CD4-positive, alpha-beta memory T cell (primary cell): ENCODE results near the gene AWAT2. TPM values are rescaled to one million over a fixed set of nuclear protein-coding genes. Genes with fewer than 3 reads are reported as not detected.

ENCODE experiments used
- microRNA-seq: library from miRNA; unstranded; fragments of <30 nt; microRNA quantifications from one replicate; pipeline ENCODE4 v1.2.0, GENCODE V29; 2021; ENCODE audit warnings: borderline replicate concordance, borderline number of aligned reads, borderline microRNAs expressed, mixed read lengths
- polyA plus RNA-seq, 2 donors: library from polyadenylated mRNA; unstranded; fragments of 300-500 nt; fragmentation: Illumina TruSeq; gene quantifications; one replicate each; pipeline ENCODE4 v1.2.3, GENCODE V29; 2021
- total RNA-seq, 2 experiments: library from RNA; stranded (reverse); gene quantifications; one replicate each; pipeline ENCODE4 v1.2.3, GENCODE V29; 2021

Gene AWAT2
- total and polyA plus RNA-seq, 4 experiments from 2014 or later = not detected

Small RNAs within 50 kb of the gene (microRNA-seq; reads per million reads assigned to microRNA genes)
- gene MIR676 = 10.5 reads per million, percentile 40 among the genes with 10 or more reads in this experiment

Other genes starting within 250 kb of the AWAT2 start
- not detected for gene OTUD6A, start 12.5 kb upstream of the AWAT2 start, total RNA-seq
- not detected for gene OTUD6A, start 12.5 kb upstream of the AWAT2 start, polyA plus RNA-seq
- gene IGBP1, start 83.5 kb upstream of the AWAT2 start, total RNA-seq = 10 to 100 TPM; 60.8 to 66.2 TPM
- 10 to 100 TPM; 56.3 to 60.7 TPM for gene IGBP1, start 83.5 kb upstream of the AWAT2 start, polyA plus RNA-seq
- not detected for gene DGAT2L6, start 127.5 kb upstream of the AWAT2 start, total RNA-seq
- not detected for gene DGAT2L6, start 127.5 kb upstream of the AWAT2 start, polyA plus RNA-seq
- gene AWAT1, start 184.7 kb upstream of the AWAT2 start, total RNA-seq = not detected
- gene AWAT1, start 184.7 kb upstream of the AWAT2 start, polyA plus RNA-seq = not detected
- gene P2RY4, start 210.3 kb upstream of the AWAT2 start, total RNA-seq = under 1 TPM in 1 of 2 experiments, not detected in 1; 0.35 TPM
- gene P2RY4, start 210.3 kb upstream of the AWAT2 start, polyA plus RNA-seq = not detected
- gene ARR3, start 218.4 kb upstream of the AWAT2 start, total RNA-seq = not detected
- not detected for gene ARR3, start 218.4 kb upstream of the AWAT2 start, polyA plus RNA-seq
- gene RAB41, start 232.2 kb upstream of the AWAT2 start, total RNA-seq = not detected
- not detected for gene RAB41, start 232.2 kb upstream of the AWAT2 start, polyA plus RNA-seq
- 10 to 100 TPM; 12.7 to 12.9 TPM for gene PDZD11, start 240.0 kb upstream of the AWAT2 start, total RNA-seq
- 10 to 100 TPM; 38.9 to 52.3 TPM for gene PDZD11, start 240.0 kb upstream of the AWAT2 start, polyA plus RNA-seq
- under 1 TPM; 0.08 to 0.17 TPM for gene KIF4A, start 240.2 kb upstream of the AWAT2 start, total RNA-seq
- not detected for gene KIF4A, start 240.2 kb upstream of the AWAT2 start, polyA plus RNA-seq